Measurements from ENCODE around the gene HOXD4. TPM values are rescaled to one million over a fixed set of nuclear protein-coding genes. Genes with fewer than 3 reads are reported as not detected.
A peak's percentile ranks its signal among the peaks of the same experiment; 100 is the strongest.

The HOXD4 gene
- total RNA-seq, 1 donor from 2014 or later, result 0.97 TPM

DNA sequence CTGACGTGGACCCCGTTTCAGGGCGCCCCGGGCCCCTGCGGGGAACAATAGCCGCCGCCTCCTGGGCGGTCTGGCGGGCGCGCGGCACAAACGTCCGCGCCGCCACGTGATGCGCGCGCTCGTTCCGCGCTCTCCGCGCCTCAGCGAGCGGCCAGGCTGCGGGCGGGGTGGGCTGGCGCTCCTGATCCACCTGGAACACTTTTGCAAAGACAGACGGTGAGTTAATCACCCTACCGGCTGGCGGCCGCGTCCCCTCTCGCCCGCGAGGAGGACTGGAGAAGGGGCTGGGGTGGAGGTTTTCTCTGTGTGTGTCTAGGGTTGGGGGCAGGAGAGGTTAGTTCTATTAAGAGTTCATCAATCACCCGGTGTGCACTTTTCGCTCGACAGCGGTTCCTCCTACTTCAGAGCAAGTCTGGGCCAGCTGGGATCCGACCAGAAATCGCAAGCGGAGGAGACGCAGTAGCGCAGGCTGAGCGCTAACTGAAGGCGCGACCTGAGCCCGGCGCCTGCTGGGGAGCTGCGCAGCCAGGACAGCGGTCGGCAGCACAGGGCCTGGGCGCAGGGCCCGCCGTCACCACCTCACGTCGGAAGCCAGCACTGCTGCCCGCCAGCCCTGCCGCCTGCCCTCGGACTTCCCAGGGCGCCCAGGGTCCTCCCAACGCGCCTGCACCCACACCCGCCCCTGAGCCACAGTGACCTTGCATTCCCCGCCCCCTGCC, 26.8 kb downstream of the HOXD4 start:
- Histone ChIP-seq H3K27ac (peak overlapping the region; percentile 3), H3K36me3 (no peaks in the 10 kb centered on the region), H3K27me3 (ENCODE audit: low read depth) (peaks cover 78% of the 10 kb centered on the region), H3K4me3 (peak overlapping the region; percentile 27), H3K9me3 (no peaks in the 10 kb centered on the region), H3K4me1 (peaks cover 12% of the 10 kb centered on the region)
- TF ChIP-seq, protein P1, sequence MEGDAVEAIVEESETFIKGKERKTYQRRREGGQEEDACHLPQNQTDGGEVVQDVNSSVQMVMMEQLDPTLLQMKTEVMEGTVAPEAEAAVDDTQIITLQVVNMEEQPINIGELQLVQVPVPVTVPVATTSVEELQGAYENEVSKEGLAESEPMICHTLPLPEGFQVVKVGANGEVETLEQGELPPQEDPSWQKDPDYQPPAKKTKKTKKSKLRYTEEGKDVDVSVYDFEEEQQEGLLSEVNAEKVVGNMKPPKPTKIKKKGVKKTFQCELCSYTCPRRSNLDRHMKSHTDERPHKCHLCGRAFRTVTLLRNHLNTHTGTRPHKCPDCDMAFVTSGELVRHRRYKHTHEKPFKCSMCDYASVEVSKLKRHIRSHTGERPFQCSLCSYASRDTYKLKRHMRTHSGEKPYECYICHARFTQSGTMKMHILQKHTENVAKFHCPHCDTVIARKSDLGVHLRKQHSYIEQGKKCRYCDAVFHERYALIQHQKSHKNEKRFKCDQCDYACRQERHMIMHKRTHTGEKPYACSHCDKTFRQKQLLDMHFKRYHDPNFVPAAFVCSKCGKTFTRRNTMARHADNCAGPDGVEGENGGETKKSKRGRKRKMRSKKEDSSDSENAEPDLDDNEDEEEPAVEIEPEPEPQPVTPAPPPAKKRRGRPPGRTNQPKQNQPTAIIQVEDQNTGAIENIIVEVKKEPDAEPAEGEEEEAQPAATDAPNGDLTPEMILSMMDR (IDR thresholded peaks at IDR 0.05), result no peak
- ATAC-seq (peak; percentile 58 to 63), DNase-seq (no peak)
- intact Hi-C loops (cut with DNase I), result no loop called here

DNA sequence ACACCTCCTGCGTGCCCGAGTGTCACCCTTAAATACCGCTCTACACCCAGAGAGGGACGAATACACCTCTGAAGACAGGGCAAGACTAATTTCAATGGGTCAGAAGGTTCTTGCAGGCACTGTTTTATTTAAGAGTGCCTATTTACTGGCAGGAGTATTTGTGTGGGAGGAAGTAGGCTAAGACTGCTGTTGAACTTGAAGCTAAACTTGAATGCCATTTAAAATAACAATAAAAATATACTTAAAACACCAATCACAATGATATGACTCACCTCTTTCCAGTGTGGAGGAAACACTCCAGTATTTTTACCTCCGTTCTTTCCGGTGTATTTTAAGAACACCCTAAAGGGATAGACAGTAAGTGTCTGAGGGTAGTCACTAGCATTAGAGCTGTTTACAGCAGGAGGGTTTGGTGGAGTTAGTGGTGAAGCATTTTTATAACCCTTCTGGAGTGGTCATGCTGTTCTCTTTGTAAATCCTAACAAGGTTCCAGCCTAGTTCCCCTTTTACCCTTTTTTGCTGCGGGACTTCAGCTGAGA, 27.5 kb downstream of the HOXD4 start:
- intact Hi-C loops (cut with DNase I), result no loop called here
- peak in 1 of 2 donors; percentile 33 for ATAC-seq
- H3K27ac ChIP-seq, result peak overlapping the region; percentile 3
- DNase-seq, result no peak
- peaks cover 78% of the 10 kb centered on the region for H3K27me3 ChIP-seq (ENCODE audit: low read depth)
- no peaks in the 10 kb centered on the region for H3K36me3 ChIP-seq
- H3K4me3 ChIP-seq, result peak overlapping the region; percentile 27
- no peaks in the 10 kb centered on the region for H3K9me3 ChIP-seq
- TF ChIP-seq, protein P1 (IDR thresholded peaks at IDR 0.05), result no peak
- peaks cover 12% of the 10 kb centered on the region for H3K4me1 ChIP-seq

DNA sequence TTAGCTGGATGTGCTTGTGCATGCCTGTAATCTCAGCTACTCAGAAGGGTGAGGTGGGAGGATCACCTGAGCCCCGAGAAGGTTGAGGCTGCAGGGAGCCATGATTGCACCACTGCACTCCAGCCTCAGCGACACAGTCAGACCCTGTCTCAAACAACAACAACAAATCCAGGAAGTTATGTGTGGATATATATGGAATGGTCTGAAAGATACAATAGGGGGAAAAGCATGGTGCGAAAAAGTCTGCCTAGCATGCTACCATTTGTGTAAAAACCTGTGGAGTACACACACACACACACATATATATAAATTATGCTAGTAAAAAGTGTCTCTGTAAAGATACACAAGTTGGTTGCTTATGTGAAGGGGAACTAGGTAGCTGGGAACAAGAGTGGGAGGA, 30.2 kb downstream of the HOXD4 start:
- TF ChIP-seq, protein P1 (IDR thresholded peaks at IDR 0.05), result no peak
- intact Hi-C loops (cut with DNase I), result no loop called here
- no peaks in the 10 kb centered on the region for H3K36me3 ChIP-seq
- peaks cover 12% of the 10 kb centered on the region for H3K4me1 ChIP-seq
- no peak overlapping the region for H3K4me3 ChIP-seq
- no peak overlapping the region for H3K27ac ChIP-seq
- DNase-seq (no peak), ATAC-seq (no peak)
- H3K27me3 ChIP-seq (ENCODE audit: low read depth), result peaks cover 56% of the 10 kb centered on the region
- H3K9me3 ChIP-seq, result no peaks in the 10 kb centered on the region

DNA sequence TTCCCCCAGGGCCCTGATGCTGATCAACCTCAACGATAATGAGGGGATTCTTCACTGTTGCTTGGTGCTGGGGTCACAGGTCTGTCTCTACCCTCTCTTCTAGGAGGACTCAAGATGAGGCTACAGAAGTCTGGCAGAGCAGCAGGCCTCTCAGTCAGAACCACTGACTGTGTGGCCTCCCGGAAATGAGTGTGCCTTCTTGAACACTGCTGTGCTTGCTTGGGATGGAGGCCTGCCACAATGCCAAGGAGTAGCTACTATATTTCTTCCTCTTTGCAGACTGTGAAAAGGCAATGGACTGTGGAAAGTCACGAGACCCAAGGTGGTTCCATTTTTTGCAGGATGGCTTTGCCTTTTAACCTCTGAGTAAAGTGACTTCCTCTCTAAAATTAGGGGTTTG, 31.3 kb downstream of the HOXD4 start:
- intact Hi-C loops (cut with DNase I), result no loop called here
- TF ChIP-seq, protein P1 (IDR thresholded peaks at IDR 0.05), result no peak
- Histone ChIP-seq H3K27ac (no peak overlapping the region), H3K4me1 (peaks cover 19% of the 10 kb centered on the region), H3K27me3 (ENCODE audit: low read depth) (peaks cover 56% of the 10 kb centered on the region), H3K9me3 (no peaks in the 10 kb centered on the region), H3K36me3 (no peaks in the 10 kb centered on the region), H3K4me3 (no peak overlapping the region)
- ATAC-seq (no peak), DNase-seq (no peak)

DNA sequence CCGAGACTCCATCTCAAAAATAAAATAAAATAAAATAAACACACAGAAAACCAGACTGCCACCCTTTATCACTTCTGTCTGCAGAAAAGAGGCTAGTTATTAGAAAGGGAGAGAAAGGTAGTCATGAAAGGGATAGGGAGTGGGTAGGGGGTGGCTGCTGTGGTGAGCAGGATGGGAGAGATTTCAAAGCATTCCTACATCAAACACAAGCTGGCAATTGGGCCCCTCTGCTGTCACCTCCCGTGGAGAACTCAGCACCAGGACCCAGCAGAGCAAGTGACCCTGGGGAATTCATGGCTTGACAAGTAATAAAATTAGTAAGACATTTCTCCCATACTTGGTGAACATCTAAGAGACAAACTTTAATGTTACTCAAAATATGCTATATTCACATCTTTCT, 33.4 kb downstream of the HOXD4 start:
- Histone ChIP-seq H3K4me1 (peaks cover 25% of the 10 kb centered on the region), H3K4me3 (no peak overlapping the region), H3K9me3 (no peaks in the 10 kb centered on the region), H3K27ac (no peak overlapping the region), H3K36me3 (no peaks in the 10 kb centered on the region), H3K27me3 (ENCODE audit: low read depth) (peaks cover 57% of the 10 kb centered on the region)
- intact Hi-C loops (cut with DNase I), result no loop called here
- TF ChIP-seq, protein P1 (IDR thresholded peaks at IDR 0.05), result no peak
- ATAC-seq, result no peak
- no peak for DNase-seq

Measured in lower lobe of right lung (tissue), 2 donors.